Ascending aorta (tissue), 2 donors: ENCODE data around the gene ELMO1. TPM values are rescaled to one million over a fixed set of nuclear protein-coding genes. Genes with fewer than 3 reads are reported as not detected.

Experiments
- DNase-seq, 2 donors: peaks; one replicate each; pipeline ENCODE4 v3.0.0-alpha.2; 2019; ENCODE audit warnings: low spot score in 2 of 2
- H3K27ac ChIP-seq, 2 donors: fragments of 200-600 bp; sonication (generic); one replicate each; pipeline ENCODE4 v1.5.1; 2016 to 2017; ENCODE audit warnings: mild to moderate bottlenecking in 1 of 2
- H3K27me3 ChIP-seq: fragments of 200-600 bp; sonication (generic); one replicate; pipeline ENCODE4 v1.5.1; 2017
- H3K36me3 ChIP-seq, 2 donors: fragments of 200-600 bp; sonication (generic); one replicate each; pipeline ENCODE4 v1.5.1; 2016
- H3K4me1 ChIP-seq, 2 donors: fragments of 200-600 bp; sonication (generic); one replicate each; pipeline ENCODE4 v1.5.1; 2016 to 2017; ENCODE audit warnings: mild to moderate bottlenecking in 1 of 2
- H3K4me3 ChIP-seq, 2 donors: fragments of 200-600 bp; sonication (generic); one replicate each; pipeline ENCODE4 v1.5.1; 2016 to 2017; ENCODE audit warnings: mild to moderate bottlenecking in 1 of 2
- H3K9me3 ChIP-seq, 2 donors: fragments of 200-600 bp; sonication (generic); one replicate each; pipeline ENCODE4 v1.5.1; 2016
- intact Hi-C: fragments of 100-400 bp; cut with DNase I; formaldehyde crosslinking; loops from one replicate; pipeline ENCODE4 v1.15.1; 2023
- total RNA-seq: library from RNA; depleted of rRNA; stranded (reverse); fragments of >200 nt; gene quantifications from one replicate; pipeline ENCODE4 v1.1.0, GENCODE V29; 2016
- TF ChIP-seq, protein P1 (sequence below), 3 experiments: fragments of 200-600 bp in 2 of 3; fragments of 450-650 bp in 1 of 3; sonication (generic) in 2 of 3; IDR thresholded peaks; one replicate each; pipeline ENCODE4 v1.5.1; 2016 to 2019; ENCODE audit warnings: antibody characterized with exemption in 3 of 3, mild to moderate bottlenecking in 1 of 3, moderate library complexity in 1 of 3

ELMO1 gene
- total RNA-seq, 1 donor from 2014 or later: 40.8 TPM

DNA sequence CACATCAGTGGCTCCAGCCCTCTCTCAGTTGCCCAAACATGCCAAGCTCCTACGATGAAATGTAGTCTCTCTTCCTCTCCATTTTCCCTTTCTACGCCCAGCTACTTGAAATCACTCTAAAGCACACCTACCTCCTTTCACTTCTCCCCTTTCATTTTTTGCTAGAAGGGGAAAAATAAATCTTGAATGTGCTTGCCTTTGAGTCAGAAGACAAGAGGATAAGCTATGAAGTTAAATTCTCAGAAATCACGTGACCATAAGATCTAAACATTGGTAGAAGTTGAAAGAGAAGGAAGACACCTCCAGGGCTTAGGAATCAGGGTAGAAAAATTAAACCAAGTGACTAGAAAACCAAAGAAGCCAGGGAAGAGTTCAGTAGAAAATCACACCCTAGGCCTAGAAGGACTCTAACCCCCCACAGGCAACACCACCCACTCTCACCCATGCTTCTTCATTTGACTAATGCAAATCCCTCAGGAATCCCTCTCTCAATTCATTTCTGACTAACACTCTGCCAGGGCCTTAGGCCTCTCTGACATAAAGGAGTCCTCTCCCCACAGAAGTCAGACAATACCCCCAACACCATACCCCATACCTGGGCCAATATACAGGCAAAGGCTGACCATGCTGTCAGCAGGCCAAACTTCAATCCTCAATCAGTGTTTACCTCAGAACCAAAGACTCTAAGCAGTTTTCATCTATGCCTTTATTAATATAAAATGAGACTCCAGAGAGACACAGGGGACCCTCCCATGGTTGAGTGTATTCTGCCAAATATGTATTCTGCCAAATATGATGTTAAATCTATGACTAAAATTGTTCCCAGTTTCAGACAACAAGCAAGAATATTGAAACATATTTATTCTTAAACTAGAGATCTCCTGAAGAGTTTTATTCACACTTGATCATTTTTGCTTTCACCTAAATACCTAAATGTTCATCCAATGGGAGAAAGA, 84.8 kb downstream of the ELMO1 start:
- no peak overlapping the region for H3K27ac ChIP-seq
- no peaks in the 10 kb centered on the region for H3K4me1 ChIP-seq
- H3K27me3 ChIP-seq: no peaks in the 10 kb centered on the region
- H3K4me3 ChIP-seq: no peak overlapping the region
- H3K36me3 ChIP-seq: no peaks in the 10 kb centered on the region
- no peak for DNase-seq
- TF ChIP-seq, protein P1, sequence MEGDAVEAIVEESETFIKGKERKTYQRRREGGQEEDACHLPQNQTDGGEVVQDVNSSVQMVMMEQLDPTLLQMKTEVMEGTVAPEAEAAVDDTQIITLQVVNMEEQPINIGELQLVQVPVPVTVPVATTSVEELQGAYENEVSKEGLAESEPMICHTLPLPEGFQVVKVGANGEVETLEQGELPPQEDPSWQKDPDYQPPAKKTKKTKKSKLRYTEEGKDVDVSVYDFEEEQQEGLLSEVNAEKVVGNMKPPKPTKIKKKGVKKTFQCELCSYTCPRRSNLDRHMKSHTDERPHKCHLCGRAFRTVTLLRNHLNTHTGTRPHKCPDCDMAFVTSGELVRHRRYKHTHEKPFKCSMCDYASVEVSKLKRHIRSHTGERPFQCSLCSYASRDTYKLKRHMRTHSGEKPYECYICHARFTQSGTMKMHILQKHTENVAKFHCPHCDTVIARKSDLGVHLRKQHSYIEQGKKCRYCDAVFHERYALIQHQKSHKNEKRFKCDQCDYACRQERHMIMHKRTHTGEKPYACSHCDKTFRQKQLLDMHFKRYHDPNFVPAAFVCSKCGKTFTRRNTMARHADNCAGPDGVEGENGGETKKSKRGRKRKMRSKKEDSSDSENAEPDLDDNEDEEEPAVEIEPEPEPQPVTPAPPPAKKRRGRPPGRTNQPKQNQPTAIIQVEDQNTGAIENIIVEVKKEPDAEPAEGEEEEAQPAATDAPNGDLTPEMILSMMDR (IDR thresholded peaks at IDR 0.05): no peak
- no peaks in the 10 kb centered on the region for H3K9me3 ChIP-seq
- intact Hi-C loops: no loop called here

DNA sequence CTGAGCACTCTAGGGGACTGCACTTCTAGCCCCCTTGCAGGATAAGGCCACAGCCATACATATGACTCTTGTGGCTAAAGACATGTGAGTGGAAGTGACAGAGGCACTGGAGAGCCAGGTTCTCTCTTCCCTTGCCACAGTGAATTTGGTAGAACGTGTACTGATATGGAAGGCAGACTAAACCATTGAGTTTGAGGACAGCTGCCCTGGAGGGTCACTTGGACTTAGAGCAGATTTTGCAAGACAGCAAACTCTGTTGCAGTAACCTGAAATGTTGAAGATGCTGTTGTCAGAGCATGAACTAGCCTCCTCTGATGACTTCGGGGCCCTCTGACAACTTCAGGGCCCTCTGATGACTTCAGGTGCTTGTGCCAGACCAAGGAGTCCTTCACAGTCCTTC, 85.9 kb downstream of the ELMO1 start:
- Histone ChIP-seq H3K4me3 (no peak overlapping the region), H3K4me1 (no peaks in the 10 kb centered on the region), H3K27ac (no peak overlapping the region), H3K36me3 (no peaks in the 10 kb centered on the region), H3K9me3 (no peaks in the 10 kb centered on the region), H3K27me3 (no peaks in the 10 kb centered on the region)
- no peak for DNase-seq
- intact Hi-C loops: no loop called here
- TF ChIP-seq, protein P1 (IDR thresholded peaks at IDR 0.05): no peak

DNA sequence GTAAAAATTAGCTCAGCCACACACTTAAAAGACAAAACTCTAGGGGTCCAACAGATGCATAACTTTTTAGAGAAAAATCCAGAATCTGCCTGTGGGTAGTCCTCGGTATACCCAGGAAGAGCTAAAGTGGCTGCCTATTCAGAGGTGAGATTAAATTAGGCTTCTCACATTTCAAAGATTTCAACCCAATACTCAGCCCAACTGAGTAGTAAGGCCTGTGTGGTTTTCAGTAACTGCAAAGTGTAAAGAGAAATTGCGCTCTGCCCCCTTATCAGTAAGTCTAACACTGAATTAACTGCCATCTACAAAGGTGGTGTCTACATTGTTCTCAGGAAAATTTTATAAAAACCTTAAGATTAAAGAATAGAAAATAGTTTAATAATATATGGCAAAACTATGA, 88.2 kb downstream of the ELMO1 start:
- Histone ChIP-seq H3K9me3 (no peaks in the 10 kb centered on the region), H3K27me3 (no peaks in the 10 kb centered on the region), H3K4me3 (no peak overlapping the region), H3K36me3 (no peaks in the 10 kb centered on the region), H3K27ac (no peak overlapping the region), H3K4me1 (peaks cover 0 to 4% of the 10 kb centered on the region in 2 donors)
- intact Hi-C loops: no loop called here
- DNase-seq: no peak
- TF ChIP-seq, protein P1 (IDR thresholded peaks at IDR 0.05): no peak

DNA sequence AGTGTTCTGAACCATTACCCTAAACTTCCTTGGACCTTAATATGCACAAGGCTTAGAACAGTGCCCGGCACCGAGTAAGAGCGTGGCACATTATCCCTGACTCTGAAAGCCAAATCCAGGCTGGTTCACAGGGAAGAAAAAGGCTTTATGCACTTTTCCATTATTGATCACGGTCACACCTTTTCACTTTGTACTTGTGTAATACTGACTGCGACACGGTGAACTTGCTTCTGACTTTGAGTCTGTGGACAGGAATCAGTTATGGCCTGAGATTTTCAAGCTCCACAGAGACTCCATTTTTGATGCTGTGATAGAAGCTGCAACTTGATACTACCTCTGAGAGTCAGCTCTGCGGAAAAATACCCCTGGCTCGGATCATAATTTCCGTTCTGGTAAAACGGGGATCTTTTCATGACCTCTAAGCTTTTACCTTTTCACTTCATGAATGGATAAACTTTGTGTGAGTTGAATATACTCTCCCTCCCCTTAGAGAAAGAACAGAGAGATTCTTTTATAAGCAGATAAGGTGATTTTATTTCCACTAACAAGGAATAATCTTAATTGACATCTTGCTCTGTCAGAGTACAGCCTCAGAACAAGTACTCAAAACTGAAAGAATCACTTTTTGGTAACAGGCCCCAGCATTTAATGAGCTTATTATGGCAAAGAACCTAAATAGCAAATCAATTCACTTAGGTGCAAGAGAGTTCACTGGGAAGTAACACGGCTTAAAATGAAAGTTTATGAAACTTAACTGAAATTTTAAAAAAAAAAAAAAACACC, 88.8 kb downstream of the ELMO1 start:
- intact Hi-C loops: loop anchor here (5.0 kb wide), 2 partner anchors 87 to 153 kb away; partner anchors contain the start of gene ELMO1
- H3K36me3 ChIP-seq: no peaks in the 10 kb centered on the region
- peaks cover 0 to 9% of the 10 kb centered on the region in 2 donors for H3K4me1 ChIP-seq
- TF ChIP-seq, protein P1 (IDR thresholded peaks at IDR 0.05): no peak
- no peak for DNase-seq
- H3K27ac ChIP-seq: no peak overlapping the region
- H3K27me3 ChIP-seq: no peaks in the 10 kb centered on the region
- no peaks in the 10 kb centered on the region for H3K9me3 ChIP-seq
- no peak overlapping the region for H3K4me3 ChIP-seq

DNA sequence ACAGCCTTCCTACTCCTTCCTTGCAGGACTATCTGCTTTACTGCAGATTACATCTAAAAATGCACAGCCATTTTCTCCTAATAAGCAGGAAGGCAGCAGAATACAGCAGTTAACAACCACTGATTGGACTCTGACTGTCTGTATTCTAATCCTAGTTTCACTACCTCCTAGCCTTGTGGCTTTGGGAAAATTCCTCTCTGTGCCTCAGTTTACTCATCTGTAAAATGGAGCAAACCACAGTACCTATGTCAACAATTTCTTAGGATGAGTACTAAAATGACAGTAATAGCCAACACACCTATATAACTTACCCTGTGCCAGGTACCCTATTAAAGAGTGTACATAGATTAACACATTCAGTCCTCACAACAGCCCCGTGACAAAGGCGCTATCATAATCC, 89.5 kb downstream of the ELMO1 start:
- Histone ChIP-seq H3K36me3 (no peaks in the 10 kb centered on the region), H3K4me1 (peaks cover 4 to 13% of the 10 kb centered on the region in 2 donors), H3K27me3 (no peaks in the 10 kb centered on the region), H3K9me3 (no peaks in the 10 kb centered on the region), H3K27ac (no peak overlapping the region), H3K4me3 (no peak overlapping the region)
- DNase-seq: no peak
- TF ChIP-seq, protein P1 (IDR thresholded peaks at IDR 0.05): no peak
- intact Hi-C loops: loop anchor here (5.0 kb wide), 2 partner anchors 88 to 152 kb away; partner anchors contain the start of gene ELMO1
